Right lobe of liver (tissue), 4 donors: ENCODE measurements around the gene CCDC141.

Source experiments
- POLR2A ChIP-seq: fragments of 450-650 bp; IDR thresholded peaks from one replicate; pipeline ENCODE4 v1.6.1; 2017; ENCODE audit warnings: antibody characterized with exemption, mild to moderate bottlenecking
- TF ChIP-seq, protein P1 (sequence below), 4 donors: fragments of 200-600 bp in 3 of 4; fragments of 450-650 bp in 1 of 4; IDR thresholded peaks; one replicate each; pipeline versions ENCODE4 v1.5.1 to v1.8.0; 2016 to 2022; ENCODE audit warnings: antibody characterized with exemption in 4 of 4, mild to moderate bottlenecking in 2 of 4
- donor health status: DM: no; HTN: no; CAD: no.
- donor health status: DM: no; HTN: no; CAD: no.
- donor health status: DM: no; HTN: yes; CAD: no.

DNA sequence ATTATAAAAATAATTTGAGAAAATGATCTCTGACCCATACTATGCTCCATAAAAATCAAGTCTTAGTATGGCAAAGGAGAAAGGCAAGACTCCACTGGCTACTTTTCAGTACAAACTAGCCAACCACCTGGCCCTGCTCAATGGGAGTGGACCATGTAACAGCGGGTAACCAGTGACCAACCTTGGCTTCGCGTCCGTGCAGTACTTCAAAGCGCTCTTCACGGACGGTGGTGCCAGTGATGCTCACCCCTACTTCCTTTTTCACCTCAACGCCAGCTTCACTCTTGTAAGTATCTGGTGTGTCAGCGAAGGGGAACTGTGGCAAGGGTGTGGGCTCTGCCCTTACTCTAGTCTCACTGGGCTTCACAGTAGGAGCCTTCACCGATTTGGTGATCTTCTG, 266.0 kb downstream of the CCDC141 start:
- TF ChIP-seq, protein P1, sequence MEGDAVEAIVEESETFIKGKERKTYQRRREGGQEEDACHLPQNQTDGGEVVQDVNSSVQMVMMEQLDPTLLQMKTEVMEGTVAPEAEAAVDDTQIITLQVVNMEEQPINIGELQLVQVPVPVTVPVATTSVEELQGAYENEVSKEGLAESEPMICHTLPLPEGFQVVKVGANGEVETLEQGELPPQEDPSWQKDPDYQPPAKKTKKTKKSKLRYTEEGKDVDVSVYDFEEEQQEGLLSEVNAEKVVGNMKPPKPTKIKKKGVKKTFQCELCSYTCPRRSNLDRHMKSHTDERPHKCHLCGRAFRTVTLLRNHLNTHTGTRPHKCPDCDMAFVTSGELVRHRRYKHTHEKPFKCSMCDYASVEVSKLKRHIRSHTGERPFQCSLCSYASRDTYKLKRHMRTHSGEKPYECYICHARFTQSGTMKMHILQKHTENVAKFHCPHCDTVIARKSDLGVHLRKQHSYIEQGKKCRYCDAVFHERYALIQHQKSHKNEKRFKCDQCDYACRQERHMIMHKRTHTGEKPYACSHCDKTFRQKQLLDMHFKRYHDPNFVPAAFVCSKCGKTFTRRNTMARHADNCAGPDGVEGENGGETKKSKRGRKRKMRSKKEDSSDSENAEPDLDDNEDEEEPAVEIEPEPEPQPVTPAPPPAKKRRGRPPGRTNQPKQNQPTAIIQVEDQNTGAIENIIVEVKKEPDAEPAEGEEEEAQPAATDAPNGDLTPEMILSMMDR (IDR thresholded peaks at IDR 0.05) = no peak
- no peak for TF ChIP-seq POLR2A
